Measurements from ENCODE around the gene GPR78.

GPR78 gene

GRCh38 chr4:8601556-8601955 lies 21.4 kb downstream of the GPR78 start:
- DNase-seq: no peak

GRCh38 chr4:8602686-8603430 lies 22.7 kb downstream of the GPR78 start:
- no peak for DNase-seq

GRCh38 chr4:8603931-8604330 lies 23.7 kb downstream of the GPR78 start:
- no peak for DNase-seq

- no peak for DNase-seq
Measured at GRCh38 chr4:8605289-8605688, 25.1 kb downstream of the GPR78 start.

GRCh38 chr4:8606476-8606875 lies 26.3 kb downstream of the GPR78 start:
- no peak for DNase-seq

GRCh38 chr4:8606966-8607365 lies 26.8 kb downstream of the GPR78 start:
- DNase-seq: no peak

GRCh38 chr4:8607603-8608481 lies 27.6 kb downstream of the GPR78 start:
- DNase-seq: peak; percentile 65

- no peak for DNase-seq
Measured at GRCh38 chr4:8608714-8609391, 28.7 kb downstream of the GPR78 start.

- DNase-seq: no peak
Measured at GRCh38 chr4:8609406-8609805, 29.2 kb downstream of the GPR78 start.

- no peak for DNase-seq
Measured at GRCh38 chr4:8609824-8610350, 29.7 kb downstream of the GPR78 start.

GRCh38 chr4:8610858-8611616 lies 30.8 kb downstream of the GPR78 start:
- no peak for DNase-seq

GRCh38 chr4:8612646-8613045 lies 32.5 kb downstream of the GPR78 start:
- no peak for DNase-seq

- no peak for DNase-seq
Measured at GRCh38 chr4:8613421-8614364, 33.5 kb downstream of the GPR78 start.

- DNase-seq: no peak
Measured at GRCh38 chr4:8614365-8615193, 34.4 kb downstream of the GPR78 start.

GRCh38 chr4:8615366-8615765 lies 35.2 kb downstream of the GPR78 start:
- DNase-seq: no peak

- no peak for DNase-seq
Measured at GRCh38 chr4:8615921-8616787, 36.0 kb downstream of the GPR78 start.

GRCh38 chr4:8616831-8617230 lies 36.6 kb downstream of the GPR78 start:
- no peak for DNase-seq

- no peak for DNase-seq
Measured at GRCh38 chr4:8617486-8618040, 37.4 kb downstream of the GPR78 start.

- DNase-seq: no peak
Measured at GRCh38 chr4:8618421-8618820, 38.2 kb downstream of the GPR78 start.

Measured in stimulated activated CD4-positive, alpha-beta T cell treated with anti-CD3 and anti-CD28 coated beads, Interleukin-15, amount 100 ng/mL, for 24 hours (primary cell).